ENCODE data around the gene TTBK2. TPM values are rescaled to one million over a fixed set of nuclear protein-coding genes. Genes with fewer than 3 reads are reported as not detected.

TTBK2 gene
- total RNA-seq, 1 experiment from 2014 or later: 17.2 TPM

DNA sequence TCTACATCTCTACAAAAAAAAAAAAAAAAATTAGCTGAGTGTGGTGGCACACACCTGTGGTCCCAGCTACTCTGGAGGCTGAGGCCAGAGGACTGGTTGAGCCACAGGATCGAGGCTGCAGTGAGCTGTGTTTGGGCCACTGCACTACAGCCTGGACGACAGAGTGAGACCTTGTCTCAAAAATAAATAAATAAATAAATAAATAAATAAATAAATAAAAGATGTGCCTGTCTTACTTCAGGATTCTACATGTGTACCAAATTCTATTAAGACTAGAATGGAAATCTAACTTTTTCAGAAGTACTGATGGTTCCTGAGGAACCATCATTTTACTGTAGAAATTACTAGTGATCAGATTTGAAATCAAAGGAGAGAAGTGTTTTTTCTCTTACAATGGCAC lies 51.9 kb downstream of the TTBK2 start:
- DNase-seq (ENCODE audit: low read depth, low spot score): no peak
- Histone ChIP-seq H3K4me1 (ENCODE audit: control insufficient read depth, insufficient read depth, low read length) (no peaks in the 10 kb centered on the region), H3K4me3 (ENCODE audit: low read depth in 2 of 2, low read length in 2 of 2) (no peak overlapping the region), H3K36me3 (ENCODE audit: control insufficient read depth, insufficient read depth, low read length) (no peaks in the 10 kb centered on the region), H3K27ac (ENCODE audit: low read length) (no peak overlapping the region), H3K27me3 (ENCODE audit: control insufficient read depth, insufficient read depth, low read length) (no peaks in the 10 kb centered on the region), H3K9me3 (ENCODE audit: control insufficient read depth, insufficient read depth, low read depth, low read length) (no peaks in the 10 kb centered on the region)
- TF ChIP-seq SIN3A (IDR thresholded peaks at IDR 0.05; ENCODE audit: borderline replicate concordance, insufficient read depth, low read depth, low read length) (no peak), REST (IDR thresholded peaks at IDR 0.05; ENCODE audit: insufficient read depth in 1 of 2, low read depth in 2 of 2, low read length in 1 of 2) (no peak)
- ChIA-PET CTCF (interaction anchor here (0.5 kb wide), 1 partner anchor 58 kb away, joined by 3 read pairs; no protein-coding TSS in a partner anchor), POLR2A (no interaction called here)
- BruUV-seq (replicated peaks): no TSS peak
- intact Hi-C loops (cut with micrococcal nuclease; ENCODE audit: unreplicated experiment): no loop called here
- in situ Hi-C loops (cut with HindIII; ENCODE audit: low pct_unique_long_range_greater_than_20kb, low sequenced_read_pairs): no loop called here
- no peak for ATAC-seq

- TF ChIP-seq POLR2AphosphoS5 (IDR thresholded peaks at IDR 0.05; ENCODE audit: low read depth, low read length) (no peak), TCF7L2 (IDR thresholded peaks at IDR 0.05; ENCODE audit: low read depth, low read length) (no peak), SIN3A (IDR thresholded peaks at IDR 0.05; ENCODE audit: borderline replicate concordance, insufficient read depth, low read depth, low read length) (no peak)
- no peaks in the 10 kb centered on the region for H3K36me3 ChIP-seq (ENCODE audit: control insufficient read depth, insufficient read depth, low read length)
- ChIA-PET CTCF (no interaction called here), POLR2A (no interaction called here)
- no peak overlapping the region for H3K4me3 ChIP-seq (ENCODE audit: low read depth in 2 of 2, low read length in 2 of 2)
- DNase-seq (ENCODE audit: low read depth, low spot score) (no peak), ATAC-seq (no peak)
- H3K4me1 ChIP-seq (ENCODE audit: control insufficient read depth, insufficient read depth, low read length): no peaks in the 10 kb centered on the region
- in situ Hi-C loops (cut with HindIII; ENCODE audit: low pct_unique_long_range_greater_than_20kb, low sequenced_read_pairs) (no loop called here), intact Hi-C loops (cut with micrococcal nuclease; ENCODE audit: unreplicated experiment) (no loop called here)
- no peaks in the 10 kb centered on the region for H3K9me3 ChIP-seq (ENCODE audit: control insufficient read depth, insufficient read depth, low read depth, low read length)
- H3K27me3 ChIP-seq (ENCODE audit: control insufficient read depth, insufficient read depth, low read length): no peaks in the 10 kb centered on the region
- H3K27ac ChIP-seq (ENCODE audit: low read length): no peak overlapping the region
- BruUV-seq (replicated peaks): no TSS peak
Measured at GRCh38 chr15:42863572-42864239, 56.9 kb downstream of the TTBK2 start.

DNA sequence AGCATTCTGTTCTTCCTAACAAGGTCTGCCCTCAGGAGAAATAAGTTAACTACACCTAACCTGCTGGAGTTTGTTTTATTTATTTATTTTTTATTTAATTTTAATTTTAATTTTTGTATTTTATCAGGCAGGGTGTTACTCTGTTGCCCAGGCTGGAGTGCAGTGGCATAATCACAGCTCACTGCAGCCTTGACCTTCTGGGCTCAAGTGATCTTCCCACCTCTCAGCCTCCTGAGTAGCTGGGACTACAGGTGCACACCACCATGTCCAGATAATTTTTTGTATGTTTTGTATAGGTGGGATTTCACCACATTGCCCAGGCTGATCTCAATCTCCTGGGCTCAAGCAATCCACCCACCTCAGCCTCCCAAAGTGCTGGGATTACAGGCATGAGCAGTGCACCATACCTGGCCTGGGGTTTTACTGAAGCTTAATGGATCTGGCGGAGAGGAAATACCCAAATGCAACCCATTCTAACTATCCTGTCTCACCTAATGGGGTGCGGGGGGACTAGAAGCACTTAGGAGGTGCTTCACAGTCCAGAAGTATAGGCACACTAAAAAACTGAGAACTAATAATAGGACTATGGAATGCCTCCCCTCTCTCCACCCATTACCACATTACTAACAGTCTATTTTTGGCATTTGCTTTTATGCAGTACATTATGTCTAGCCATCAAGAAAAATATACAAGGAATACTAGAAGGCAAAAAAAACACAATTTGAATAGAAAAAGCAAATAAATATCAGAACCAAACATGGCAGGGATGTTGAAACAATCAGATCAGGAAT lies 61.4 kb downstream of the TTBK2 start:
- ChIA-PET POLR2A (no interaction called here), CTCF (no interaction called here)
- Histone ChIP-seq H3K27me3 (ENCODE audit: control insufficient read depth, insufficient read depth, low read length) (no peaks in the 10 kb centered on the region), H3K9me3 (ENCODE audit: control insufficient read depth, insufficient read depth, low read depth, low read length) (no peaks in the 10 kb centered on the region), H3K36me3 (ENCODE audit: control insufficient read depth, insufficient read depth, low read length) (no peaks in the 10 kb centered on the region), H3K4me3 (ENCODE audit: low read depth in 2 of 2, low read length in 2 of 2) (no peak overlapping the region), H3K4me1 (ENCODE audit: control insufficient read depth, insufficient read depth, low read length) (no peaks in the 10 kb centered on the region), H3K27ac (ENCODE audit: low read length) (no peak overlapping the region)
- in situ Hi-C loops (cut with HindIII; ENCODE audit: low pct_unique_long_range_greater_than_20kb, low sequenced_read_pairs) (no loop called here), intact Hi-C loops (cut with micrococcal nuclease; ENCODE audit: unreplicated experiment) (no loop called here)
- TF ChIP-seq TCF7L2 (IDR thresholded peaks at IDR 0.05; ENCODE audit: low read depth, low read length) (no peak), SIN3A (IDR thresholded peaks at IDR 0.05; ENCODE audit: borderline replicate concordance, insufficient read depth, low read depth, low read length) (no peak), POLR2AphosphoS5 (IDR thresholded peaks at IDR 0.05; ENCODE audit: low read depth, low read length) (no peak), REST (IDR thresholded peaks at IDR 0.05; ENCODE audit: insufficient read depth in 1 of 2, low read depth in 2 of 2, low read length in 1 of 2) (no peak)
- TF ChIP-seq, protein P1, sequence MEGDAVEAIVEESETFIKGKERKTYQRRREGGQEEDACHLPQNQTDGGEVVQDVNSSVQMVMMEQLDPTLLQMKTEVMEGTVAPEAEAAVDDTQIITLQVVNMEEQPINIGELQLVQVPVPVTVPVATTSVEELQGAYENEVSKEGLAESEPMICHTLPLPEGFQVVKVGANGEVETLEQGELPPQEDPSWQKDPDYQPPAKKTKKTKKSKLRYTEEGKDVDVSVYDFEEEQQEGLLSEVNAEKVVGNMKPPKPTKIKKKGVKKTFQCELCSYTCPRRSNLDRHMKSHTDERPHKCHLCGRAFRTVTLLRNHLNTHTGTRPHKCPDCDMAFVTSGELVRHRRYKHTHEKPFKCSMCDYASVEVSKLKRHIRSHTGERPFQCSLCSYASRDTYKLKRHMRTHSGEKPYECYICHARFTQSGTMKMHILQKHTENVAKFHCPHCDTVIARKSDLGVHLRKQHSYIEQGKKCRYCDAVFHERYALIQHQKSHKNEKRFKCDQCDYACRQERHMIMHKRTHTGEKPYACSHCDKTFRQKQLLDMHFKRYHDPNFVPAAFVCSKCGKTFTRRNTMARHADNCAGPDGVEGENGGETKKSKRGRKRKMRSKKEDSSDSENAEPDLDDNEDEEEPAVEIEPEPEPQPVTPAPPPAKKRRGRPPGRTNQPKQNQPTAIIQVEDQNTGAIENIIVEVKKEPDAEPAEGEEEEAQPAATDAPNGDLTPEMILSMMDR (IDR thresholded peaks at IDR 0.05): no peak
- ATAC-seq: no peak
- BruUV-seq (replicated peaks): no TSS peak
- DNase-seq (ENCODE audit: low read depth, low spot score): no peak

All from Panc1 (cell line).